SK-N-SH (cell line): Measurements from ENCODE around the gene CEACAM16.

ENCODE experiments used
- CHD2 ChIP-seq: fragments of 150-350 bp; IDR thresholded peaks from 2 replicates; pipeline ENCODE4 v1.6.1; 2018; ENCODE audit warnings: low read length; ENCODE audit not compliant: partially characterized antibody
- CTCF ChIP-seq: fragments of 200-600 bp; sonication (generic); IDR thresholded peaks from 2 replicates; pipeline ENCODE4 v1.6.1; 2017; ENCODE audit warnings: antibody characterized with exemption, mild to moderate bottlenecking, moderate library complexity
- EZH2phosphoT487 ChIP-seq: fragments of 200-600 bp; sonication (generic); IDR thresholded peaks from 2 replicates; pipeline ENCODE4 v1.6.1; 2017; ENCODE audit warnings: low read depth, mixed run types, mild to moderate bottlenecking, antibody characterized with exemption, moderate library complexity, borderline replicate concordance
- GATA2 ChIP-seq: sonication (generic); formaldehyde crosslinking; IDR thresholded peaks from 2 replicates; pipeline ENCODE4 v1.5.0; 2020; ENCODE audit warnings: mild to moderate bottlenecking, missing genetic modification reagents
- JUND ChIP-seq: IDR thresholded peaks from 2 replicates; pipeline ENCODE4 v1.4.0; 2012
- MXI1 ChIP-seq: IDR thresholded peaks from 2 replicates; pipeline ENCODE4 v1.6.1; 2012; ENCODE audit warnings: mild to moderate bottlenecking, low read depth, low read length, improper control_type of control experiment
- NFIC ChIP-seq: IDR thresholded peaks from 2 replicates; pipeline ENCODE4 v1.4.0; 2012; ENCODE audit warnings: borderline replicate concordance
- NRF1 ChIP-seq: IDR thresholded peaks from 2 replicates; pipeline ENCODE4 v1.6.1; 2012; ENCODE audit warnings: low read depth, mild to moderate bottlenecking, low read length
- POLR2AphosphoS5 ChIP-seq: IDR thresholded peaks from 2 replicates; pipeline ENCODE4 v1.6.1; 2012; ENCODE audit warnings: low read depth, low read length
- SMC3 ChIP-seq: IDR thresholded peaks from 2 replicates; pipeline ENCODE4 v1.6.1; 2012; ENCODE audit warnings: low read depth, low read length, improper control_type of control experiment

GRCh38 chr19:44756089-44756562 lies 57.2 kb downstream of the CEACAM16 start:
- TF ChIP-seq NRF1 (no peak), POLR2AphosphoS5 (no peak), CTCF (no peak), SMC3 (no peak), EZH2phosphoT487 (no peak), MXI1 (no peak), CHD2 (no peak), GATA2 (no peak), JUND (no peak), NFIC (no peak)
